Retina (tissue), 1 donor: ENCODE results near the gene ZNF428.
"Not testable (repeated sequence)": the region's sequence is repeated elsewhere in the genome, so short reads cannot be mapped to it uniquely, and the experiment has no call there.

Experiments used
- DNase-seq: peaks from one replicate; pipeline ENCODE4 v3.0.0-alpha.2; 2016

Gene ZNF428

GRCh38 chr19:43619262-43620060, at the start of gene ZNF428:
ZNF428 (minus strand) TSS chr19:43619629; CDS start chr19:43614304, 5,325 bp downstream.
- peak; percentile 98 for DNase-seq

- peak; percentile 90 for DNase-seq
These were observed 49.1 kb upstream of the ZNF428 start for GRCh38 chr19:43668406-43669109.

- peak; percentile 86 for DNase-seq
These were observed 48.5 kb upstream of the ZNF428 start for GRCh38 chr19:43667876-43668405.

GRCh38 chr19:43667126-43667875, 47.9 kb upstream of the ZNF428 start:
- DNase-seq = no peak

GRCh38 chr19:43664018-43664417, 44.6 kb upstream of the ZNF428 start:
- no peak for DNase-seq

- no peak for DNase-seq
These were observed 43.1 kb upstream of the ZNF428 start for GRCh38 chr19:43662487-43662886.

GRCh38 chr19:43660971-43661360, 41.5 kb upstream of the ZNF428 start:
- DNase-seq = no peak

GRCh38 chr19:43660301-43660970, 41.0 kb upstream of the ZNF428 start:
- no peak for DNase-seq

- DNase-seq = no peak
These were observed 39.1 kb upstream of the ZNF428 start for GRCh38 chr19:43658494-43658893.

- no peak for DNase-seq
These were observed 38.6 kb upstream of the ZNF428 start for GRCh38 chr19:43658001-43658400.

- DNase-seq = no peak
These were observed 37.0 kb upstream of the ZNF428 start for GRCh38 chr19:43656436-43656835.

GRCh38 chr19:43652546-43652874, 33.1 kb upstream of the ZNF428 start:
- no peak for DNase-seq

GRCh38 chr19:43651758-43652545, 32.5 kb upstream of the ZNF428 start:
- peak; percentile 73 for DNase-seq

GRCh38 chr19:43650276-43650675, 30.8 kb upstream of the ZNF428 start:
- not testable (repeated sequence) for DNase-seq

GRCh38 chr19:43649514-43649913, 30.1 kb upstream of the ZNF428 start:
- DNase-seq = no peak

- no peak for DNase-seq
These were observed 29.2 kb upstream of the ZNF428 start for GRCh38 chr19:43648633-43649032.

GRCh38 chr19:43644181-43644580, 24.8 kb upstream of the ZNF428 start:
- no peak for DNase-seq

- DNase-seq = no peak
These were observed 23.9 kb upstream of the ZNF428 start for GRCh38 chr19:43643326-43643725.

GRCh38 chr19:43642531-43642930, 23.1 kb upstream of the ZNF428 start:
- DNase-seq = no peak

- no peak for DNase-seq
These were observed 21.9 kb upstream of the ZNF428 start for GRCh38 chr19:43641333-43641732.

GRCh38 chr19:43640424-43640757, 21.0 kb upstream of the ZNF428 start:
- DNase-seq = no peak
